Midbrain (tissue), 1 donor: Measurements from ENCODE around the gene SORL1.

Source experiments
- DNase-seq: peaks from one replicate; lab custom pipeline; 2025; lab: John Stamatoyannopoulos, UW

The SORL1 gene

GRCh38 chr11:121451178-121451985 is 732 bp upstream of the SORL1 start:
- DNase-seq: no peak

DNA sequence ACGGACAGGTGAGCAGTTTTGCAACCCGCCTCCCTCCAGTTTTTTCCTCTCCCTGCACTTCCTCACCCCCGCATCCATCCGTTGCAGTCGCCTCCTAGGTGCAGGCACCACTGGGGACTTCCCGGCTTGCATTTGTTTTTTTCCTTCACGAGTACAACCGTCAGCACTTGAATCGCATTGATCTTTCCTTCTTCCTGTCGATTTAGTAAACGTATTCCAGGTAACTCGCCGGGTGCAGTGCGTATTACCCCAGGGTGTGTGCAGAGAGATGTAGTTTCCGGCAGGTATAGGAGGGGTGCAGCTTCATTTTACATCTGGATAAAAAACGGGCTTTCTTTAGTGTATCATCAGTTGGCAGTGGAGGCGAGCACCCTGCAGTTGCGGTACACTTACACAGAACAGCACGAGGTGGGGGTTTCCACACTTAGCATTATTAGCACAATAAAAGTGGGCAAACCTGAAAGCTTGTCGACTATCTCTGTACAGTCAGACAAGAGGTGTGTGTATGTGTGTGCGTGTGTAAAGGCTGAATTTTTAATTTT is 566 bp downstream of the SORL1 start, which contains the start of gene SORL1-AS1:
TSS of gene SORL1-AS1 (minus strand) at position 359 of the 542 bp plus-strand sequence.
- no peak for DNase-seq

GRCh38 chr11:121453589-121454299 is 1.6 kb downstream of the SORL1 start:
- DNase-seq: no peak

GRCh38 chr11:121455115-121455514 is 3.0 kb downstream of the SORL1 start:
- no peak for DNase-seq

DNA sequence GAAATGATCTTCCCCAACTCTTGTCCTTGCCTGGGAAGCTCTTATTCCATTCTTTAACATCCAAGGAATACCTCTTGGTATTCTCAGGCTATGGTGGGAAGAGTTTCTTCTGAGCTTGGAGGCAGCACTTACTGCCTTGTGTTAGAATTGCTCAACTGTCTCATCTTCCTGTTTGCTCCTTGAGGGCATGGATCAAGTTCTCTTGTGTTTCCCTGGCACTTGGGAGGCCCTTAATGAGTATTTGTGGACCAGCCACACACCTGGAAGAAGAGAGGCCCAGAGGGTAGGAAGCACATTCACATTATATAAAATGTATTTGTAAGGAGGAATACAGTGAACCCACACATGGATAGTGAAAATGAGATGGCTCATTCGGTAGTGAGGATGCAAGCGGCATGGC is 4.0 kb downstream of the SORL1 start:
- no peak for DNase-seq

GRCh38 chr11:121456816-121457431 is 4.8 kb downstream of the SORL1 start:
- no peak for DNase-seq

DNA sequence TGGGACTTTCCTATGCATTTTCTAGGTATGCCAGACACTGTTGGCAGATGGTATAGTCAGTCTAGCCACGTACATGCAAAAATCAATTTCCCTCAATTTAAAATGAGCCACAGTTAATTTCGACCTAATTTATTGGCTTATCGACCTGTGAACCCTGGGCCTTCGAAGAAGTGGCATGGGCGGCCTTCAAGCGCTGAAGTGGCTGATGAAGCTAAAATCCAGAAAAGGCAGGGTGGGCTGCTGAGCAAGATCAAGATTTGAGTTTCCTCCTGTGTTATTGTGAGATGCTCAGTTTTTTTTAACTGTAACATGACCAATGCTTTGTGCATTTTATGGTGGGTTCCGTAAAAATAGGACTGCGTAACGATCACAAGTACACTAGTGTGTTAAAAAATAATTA is 6.4 kb downstream of the SORL1 start:
- DNase-seq: no peak

- DNase-seq: no peak
Observed at GRCh38 chr11:121459413-121460017, 7.4 kb downstream of the SORL1 start.

DNA sequence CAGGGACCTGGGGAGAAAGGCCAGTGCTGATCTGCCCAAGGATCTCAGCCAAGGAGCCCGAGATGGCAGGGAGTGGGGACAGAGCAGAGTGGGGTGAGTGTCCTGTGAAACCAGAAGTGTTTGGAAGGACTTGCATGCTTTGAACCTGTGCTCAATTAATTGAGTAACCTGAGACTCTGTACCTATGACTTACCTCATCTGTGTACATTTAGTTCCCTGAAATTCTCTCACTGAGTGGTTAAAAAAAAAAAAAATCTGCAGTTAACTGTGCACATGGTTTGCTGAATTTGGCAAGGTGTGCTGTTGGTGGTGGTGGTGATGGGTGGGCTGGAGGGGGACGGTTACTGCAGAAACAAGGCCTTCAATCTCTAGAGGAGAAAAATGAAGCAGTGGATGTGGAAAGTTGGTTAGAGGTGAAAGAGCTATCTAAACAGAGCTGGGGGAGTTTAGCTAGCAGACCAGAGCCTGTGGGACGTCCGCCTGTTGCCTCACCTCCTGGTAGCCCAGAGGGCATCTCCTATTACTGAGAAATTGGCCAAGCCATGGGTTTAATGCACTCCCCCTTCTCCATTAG is 8.9 kb downstream of the SORL1 start:
- DNase-seq: no peak

DNA sequence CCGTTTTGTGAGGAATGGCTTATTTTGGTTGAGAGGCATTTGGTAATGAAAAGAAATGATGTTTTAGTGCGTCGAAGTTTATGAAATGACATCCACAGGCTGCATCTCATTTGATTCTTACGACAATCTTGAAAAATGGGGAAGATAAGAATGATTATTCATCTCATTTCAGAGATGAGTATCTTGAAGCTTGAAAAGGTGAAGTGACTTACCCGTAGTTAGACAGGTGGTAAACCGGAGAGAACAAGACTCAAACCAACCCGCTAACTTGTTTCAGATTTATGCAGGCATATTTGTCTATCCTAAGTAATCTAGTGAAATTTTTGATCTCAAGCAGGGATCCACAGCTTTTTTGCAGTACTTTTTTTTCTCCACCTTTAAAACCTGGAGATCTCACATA is 9.7 kb downstream of the SORL1 start:
- DNase-seq: no peak

- no peak for DNase-seq
Observed at GRCh38 chr11:121463689-121464335, 11.7 kb downstream of the SORL1 start.

DNA sequence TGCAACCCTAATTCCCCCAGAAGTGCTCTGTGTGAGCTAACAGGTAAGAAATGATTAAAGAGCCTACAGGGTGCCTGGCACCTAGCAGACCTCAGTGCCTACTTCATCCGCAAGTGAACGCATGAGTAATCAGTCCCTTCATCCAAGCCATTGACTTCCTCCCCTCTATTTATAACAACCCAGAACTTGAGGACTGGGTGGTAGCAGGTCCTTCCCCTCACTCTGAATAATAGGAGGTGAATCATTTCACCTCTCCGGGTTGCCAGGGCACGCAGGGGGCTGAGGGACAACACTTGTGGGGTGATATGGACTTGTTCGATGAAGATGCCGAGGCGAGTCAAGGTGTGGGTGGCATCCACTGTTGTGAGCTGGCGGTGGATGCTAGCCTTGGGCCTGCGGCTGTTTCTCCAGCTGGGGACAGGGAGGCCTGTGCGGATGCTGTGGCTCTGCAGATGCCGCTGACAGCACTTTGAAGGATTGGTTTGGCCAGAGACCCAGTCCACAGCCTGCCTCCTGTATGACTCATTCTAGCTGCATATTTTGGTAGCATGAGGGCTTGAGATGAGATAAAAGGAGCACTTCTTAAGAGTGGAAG is 12.3 kb downstream of the SORL1 start:
- peak; percentile 39 for DNase-seq

GRCh38 chr11:121465709-121466062 is 13.6 kb downstream of the SORL1 start:
- DNase-seq: no peak

- no peak for DNase-seq
Observed at GRCh38 chr11:121466063-121466794, 14.1 kb downstream of the SORL1 start.

DNA sequence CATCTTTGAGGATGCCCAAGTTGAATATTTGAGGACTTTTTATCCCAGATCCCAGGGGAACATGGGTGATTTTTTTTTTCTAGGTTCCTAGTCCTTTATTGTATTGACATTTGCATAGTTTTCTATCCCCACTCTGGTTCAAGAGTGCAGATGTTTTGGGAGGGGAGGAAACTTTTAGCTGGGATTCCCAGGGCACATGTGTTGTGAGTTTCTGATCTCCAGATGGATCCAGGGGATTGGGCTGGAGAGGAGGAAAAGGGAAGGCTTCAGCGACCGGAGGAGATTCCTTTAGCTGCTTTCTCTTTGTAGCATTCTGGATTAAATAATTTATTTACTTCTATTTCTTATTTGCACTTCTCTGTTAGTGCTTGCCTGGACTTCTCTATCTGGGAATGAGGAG is 15.4 kb downstream of the SORL1 start:
- no peak for DNase-seq

DNA sequence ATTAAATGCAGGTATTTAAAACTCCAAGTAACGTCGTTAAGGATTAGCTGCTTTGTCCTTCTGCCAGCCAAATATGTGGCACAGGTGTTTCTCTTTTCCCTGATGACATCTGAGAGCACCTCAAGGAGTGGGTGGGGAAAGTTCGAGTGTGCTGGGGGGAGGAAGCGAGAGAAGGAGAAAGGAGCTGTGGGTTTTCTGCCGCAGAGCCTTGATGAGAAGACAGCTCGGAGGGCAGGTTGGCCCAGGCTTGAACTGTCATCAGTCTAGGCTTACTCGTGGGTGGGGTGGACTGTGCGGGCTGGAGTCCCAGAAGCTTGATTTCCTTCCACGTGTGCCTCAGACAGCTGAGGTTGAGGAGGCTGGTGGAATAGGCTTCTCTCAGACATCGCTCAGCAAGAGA is 15.9 kb downstream of the SORL1 start:
- DNase-seq: no peak

- DNase-seq: no peak
Observed at GRCh38 chr11:121469910-121470309, 17.8 kb downstream of the SORL1 start.

- no peak for DNase-seq
Observed at GRCh38 chr11:121471167-121471566, 19.1 kb downstream of the SORL1 start.

GRCh38 chr11:121472312-121472711 is 20.2 kb downstream of the SORL1 start:
- no peak for DNase-seq

DNA sequence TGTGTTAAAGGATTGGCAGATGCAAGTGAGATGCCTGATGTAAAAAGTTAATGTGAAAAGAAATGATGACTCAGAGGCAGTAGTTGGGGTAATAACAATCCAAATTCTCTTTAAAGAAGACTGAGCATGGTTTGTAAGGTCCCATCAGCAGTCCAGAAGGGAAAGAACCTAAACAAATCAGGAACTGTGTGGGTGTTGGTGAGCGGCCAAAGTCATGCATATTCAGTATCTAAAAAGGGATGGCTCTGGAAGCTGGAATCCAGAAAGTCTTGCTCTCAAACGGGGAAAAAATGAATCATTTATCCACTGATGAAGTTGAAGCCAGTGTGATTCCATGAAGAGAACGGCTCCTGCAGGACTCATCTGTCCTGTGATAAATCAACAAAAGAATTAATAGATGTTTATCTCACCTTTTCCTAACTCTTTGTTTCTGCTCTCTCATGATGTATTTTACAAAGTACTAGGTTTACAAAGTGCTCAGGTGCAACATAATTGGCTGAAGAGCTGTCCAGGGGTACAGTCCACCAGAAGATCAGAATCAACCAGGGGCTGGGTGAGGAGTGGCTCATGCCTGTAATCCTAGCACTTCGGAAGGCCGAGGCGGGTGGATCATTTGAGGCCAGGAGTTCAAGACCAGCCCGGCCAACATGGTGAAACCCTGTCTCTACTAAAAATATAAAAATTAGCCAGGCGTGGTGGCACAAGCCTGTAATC is 21.1 kb downstream of the SORL1 start:
- DNase-seq: peak; percentile 44
